OCI-LY7 (cell line): ENCODE results near the gene E2F6. TPM values are rescaled to one million over a fixed set of nuclear protein-coding genes. Genes with fewer than 3 reads are reported as not detected.

ENCODE experiments used
- BruUV-seq: library from RNA; stranded (reverse); fragments of 400-500 nt; replicated peaks from 2 replicates; lab custom pipeline; 2021; lab: Mats Ljungman, UMichigan
- CTCF ChIA-PET: fragments of 300-600 bp; sonication (Branson Sonifier 250); formaldehyde crosslinking; loops from one replicate; lab custom pipeline; 2022; ENCODE audit warnings: antibody characterized with exemption; ENCODE audit not compliant: unreplicated experiment; lab: Charles Lee
- POLR2A ChIA-PET: fragments of 300-600 bp; sonication (Branson Sonifier 250); formaldehyde crosslinking; loops from one replicate; lab custom pipeline; 2022; ENCODE audit warnings: antibody characterized with exemption; lab: Charles Lee
- DNase-seq: peaks from one replicate; pipeline ENCODE4 v3.0.0-alpha.2; 2015; ENCODE audit warnings: low spot score
- H2AFZ ChIP-seq: fragments of 200-600 bp; sonication (generic), shearing (Covaris generic); 2 replicates; pipeline ENCODE4 v1.6.1; 2014; ENCODE audit warnings: mild to moderate bottlenecking, antibody characterized with exemption, low read length, moderate library complexity
- H3K27ac ChIP-seq: fragments of 200-600 bp; sonication (generic); 2 replicates; pipeline ENCODE4 v1.5.1; 2014; ENCODE audit warnings: mixed run types, low read depth, mild to moderate bottlenecking, moderate library complexity, low read length, inconsistent platforms; ENCODE audit not compliant: poor library complexity, severe bottlenecking
- H3K36me3 ChIP-seq: fragments of 200-600 bp; sonication (generic); 2 replicates; pipeline ENCODE4 v1.6.1; 2014; ENCODE audit warnings: mild to moderate bottlenecking, antibody characterized with exemption, low read length, moderate library complexity, mixed read lengths; ENCODE audit not compliant: insufficient read depth
- H3K4me1 ChIP-seq: fragments of 200-600 bp; sonication (generic); 2 replicates; pipeline ENCODE4 v1.5.1; 2014; ENCODE audit warnings: mild to moderate bottlenecking, low read length; ENCODE audit not compliant: insufficient read depth, poor library complexity, severe bottlenecking
- H3K4me2 ChIP-seq: fragments of 200-600 bp; sonication (generic); 2 replicates; pipeline ENCODE4 v1.6.1; 2014; ENCODE audit warnings: mild to moderate bottlenecking, low read length
- H3K4me3 ChIP-seq: fragments of 200-600 bp; sonication (generic); 2 replicates; pipeline ENCODE4 v1.5.1; 2014; ENCODE audit warnings: mild to moderate bottlenecking, low read depth, low read length; ENCODE audit not compliant: poor library complexity, severe bottlenecking
- H3K79me2 ChIP-seq: fragments of 200-600 bp; sonication (generic); 2 replicates; pipeline ENCODE4 v1.6.1; 2016; ENCODE audit warnings: low read depth, mild to moderate bottlenecking, low read length, moderate library complexity, mixed read lengths; ENCODE audit not compliant: insufficient read depth
- H3K9me2 ChIP-seq: fragments of 200-600 bp; sonication (generic); 2 replicates; pipeline ENCODE4 v1.6.1; 2016; ENCODE audit warnings: mild to moderate bottlenecking, low read length, mixed read lengths; ENCODE audit not compliant: insufficient read depth
- H3K9me3 ChIP-seq: fragments of 200-600 bp; sonication (generic); 2 replicates; pipeline ENCODE4 v1.6.1; 2014; ENCODE audit warnings: mild to moderate bottlenecking, mixed run types, low read length, mixed read lengths
- H4K20me1 ChIP-seq: fragments of 200-600 bp; sonication (generic); 2 replicates; pipeline ENCODE4 v1.6.1; 2014; ENCODE audit warnings: mild to moderate bottlenecking, antibody characterized with exemption, low read length, moderate library complexity, mixed read lengths; ENCODE audit not compliant: insufficient read depth
- CTCF ChIP-seq: fragments of 200-600 bp; sonication (generic); conservative IDR thresholded peaks from 2 replicates; pipeline ENCODE4 v1.5.1; 2014; ENCODE audit warnings: mild to moderate bottlenecking, antibody characterized with exemption, low read length, moderate library complexity, mixed read lengths
- EZH2phosphoT487 ChIP-seq: fragments of 200-600 bp; sonication (generic); IDR thresholded peaks from 2 replicates; pipeline ENCODE4 v1.6.1; 2018; ENCODE audit warnings: low read depth, borderline replicate concordance, mild to moderate bottlenecking, mixed run types, antibody characterized with exemption, low read length, moderate library complexity, mixed read lengths
- intact Hi-C: fragments of 100-400 bp; cut with micrococcal nuclease; formaldehyde crosslinking; loops from one replicate; pipeline ENCODE4 v1.10.0; 2022; ENCODE audit not compliant: unreplicated experiment
- total RNA-seq, 2 experiments: library from RNA; depleted of rRNA in 1 of 2; stranded (reverse); fragments of >200 nt in 1 of 2; shearing (Covaris generic) in 1 of 2; gene quantifications; 2 replicates each; pipeline ENCODE4 v1.2.3, GENCODE V29; 2014 to 2022

Gene E2F6
- total RNA-seq, 2 experiments from 2014 or later: 12.4 to 14.3 TPM

DNA sequence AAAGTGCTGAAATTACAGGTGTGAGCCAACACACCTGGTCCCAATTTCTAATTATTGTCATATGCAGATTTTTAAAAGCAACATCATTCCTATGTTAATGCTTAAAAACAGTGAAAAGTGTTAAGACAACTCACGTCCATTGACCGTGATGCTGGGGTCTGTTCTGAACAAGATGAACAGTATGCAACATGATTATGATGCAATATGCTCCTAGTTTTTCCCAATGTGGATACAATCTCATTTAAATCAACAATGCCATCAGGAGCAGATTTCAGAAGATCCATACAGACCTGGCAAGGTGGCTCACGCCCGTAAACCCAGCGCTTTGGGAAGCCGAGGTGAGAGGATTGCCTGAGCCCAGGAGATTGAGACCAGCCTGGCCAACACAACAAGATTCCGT lies 31.5 kb downstream of the E2F6 start:
- CTCF ChIA-PET: no interaction called here
- POLR2A ChIA-PET: no interaction called here

GRCh38 chr2:11433822-11434221 lies 32.1 kb downstream of the E2F6 start:
- no peak overlapping the region for H3K27ac ChIP-seq
- H3K4me2 ChIP-seq: no peak overlapping the region
- ChIA-PET CTCF (no interaction called here), POLR2A (no interaction called here)
- no peaks in the 10 kb centered on the region for H4K20me1 ChIP-seq
- H3K36me3 ChIP-seq: no peaks in the 10 kb centered on the region
- no TSS peak for BruUV-seq
- intact Hi-C loops: no loop called here
- TF ChIP-seq EZH2phosphoT487 (no peak), CTCF (no peak)
- H3K9me3 ChIP-seq: no peaks in the 10 kb centered on the region
- H3K79me2 ChIP-seq: no peaks in the 10 kb centered on the region
- H3K4me1 ChIP-seq: no peaks in the 10 kb centered on the region
- no peak overlapping the region for H2AFZ ChIP-seq
- DNase-seq: no peak
- no peak overlapping the region for H3K4me3 ChIP-seq
- no peaks in the 10 kb centered on the region for H3K9me2 ChIP-seq

More for the DNA sequence above, 31.5 kb downstream of the E2F6 start:
- H3K36me3 ChIP-seq: no peaks in the 10 kb centered on the region
- no peak for TF ChIP-seq CTCF
- TF ChIP-seq EZH2phosphoT487: no peak
- H3K4me2 ChIP-seq: no peak overlapping the region
- no peak overlapping the region for H3K27ac ChIP-seq
- H2AFZ ChIP-seq: no peak overlapping the region
- H3K9me2 ChIP-seq: no peaks in the 10 kb centered on the region
- no peak for DNase-seq
- no peaks in the 10 kb centered on the region for H3K79me2 ChIP-seq
- BruUV-seq: no TSS peak
- no peaks in the 10 kb centered on the region for H3K4me1 ChIP-seq
- H3K9me3 ChIP-seq: no peaks in the 10 kb centered on the region
- no peak overlapping the region for H3K4me3 ChIP-seq
- H4K20me1 ChIP-seq: no peaks in the 10 kb centered on the region
- intact Hi-C loops: no loop called here

DNA sequence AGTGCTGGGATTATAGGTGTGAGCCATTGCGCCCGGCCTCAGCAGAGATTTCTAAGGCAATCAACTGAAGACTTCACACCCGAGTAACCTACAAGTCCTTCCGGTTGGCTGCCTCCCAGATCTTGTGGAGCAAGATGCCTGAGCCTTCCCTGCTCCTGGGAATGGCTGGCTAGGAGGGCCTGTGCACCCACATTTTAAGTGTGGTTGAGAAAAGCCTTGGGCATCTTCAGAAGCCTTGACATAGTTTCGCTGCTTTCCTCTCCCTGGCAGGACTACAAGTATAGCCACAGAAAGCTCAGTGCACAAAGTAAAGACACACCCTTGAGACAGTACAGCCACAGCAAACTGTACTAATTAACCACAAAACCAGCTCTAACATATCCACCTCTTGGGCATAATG lies 35.2 kb downstream of the E2F6 start:
- Histone ChIP-seq H3K4me3 (no peak overlapping the region), H3K9me3 (no peaks in the 10 kb centered on the region), H3K9me2 (no peaks in the 10 kb centered on the region), H3K27ac (no peak overlapping the region), H3K79me2 (no peaks in the 10 kb centered on the region), H3K4me1 (no peaks in the 10 kb centered on the region), H3K4me2 (no peak overlapping the region), H2AFZ (no peak overlapping the region), H4K20me1 (no peaks in the 10 kb centered on the region), H3K36me3 (no peaks in the 10 kb centered on the region)
- TF ChIP-seq CTCF (no peak), EZH2phosphoT487 (no peak)
- CTCF ChIA-PET: no interaction called here
- no TSS peak for BruUV-seq
- POLR2A ChIA-PET: interaction anchor here (0.7 kb wide), 1 partner anchor 288 kb away, joined by 3 read pairs; no protein-coding TSS in a partner anchor
- intact Hi-C loops: no loop called here
- no peak for DNase-seq
